H9 (cell line): ENCODE data around the gene GYS2. TPM values are rescaled to one million over a fixed set of nuclear protein-coding genes. Genes with fewer than 3 reads are reported as not detected.

Experiments used
- DNase-seq: peaks from one replicate; pipeline ENCODE4 v3.0.0-alpha.2; 2017
- H2AFZ ChIP-seq: one replicate; pipeline ENCODE4 v1.6.1; 2013; ENCODE audit warnings: mild to moderate bottlenecking, low read length, control low read depth, moderate library complexity
- H2AK5ac ChIP-seq: 2 replicates; pipeline ENCODE4 v1.6.1; 2013; ENCODE audit warnings: low read length, control low read depth, mixed read lengths; ENCODE audit not compliant: insufficient read length
- H2BK120ac ChIP-seq: one replicate; pipeline ENCODE4 v1.6.1; 2013; ENCODE audit warnings: low read depth, mild to moderate bottlenecking, low read length, control low read depth, inconsistent platforms; ENCODE audit not compliant: poor library complexity, severe bottlenecking
- H2BK12ac ChIP-seq: 2 replicates; pipeline ENCODE4 v1.6.1; 2013; ENCODE audit warnings: low read length, control low read depth, mixed read lengths, low read depth; ENCODE audit not compliant: insufficient read length
- H2BK15ac ChIP-seq: 2 replicates; pipeline ENCODE4 v1.6.1; 2013; ENCODE audit warnings: low read depth, low read length, control low read depth
- H2BK20ac ChIP-seq: one replicate; pipeline ENCODE4 v1.6.1; 2013; ENCODE audit warnings: low read depth, mild to moderate bottlenecking, low read length, control low read depth, inconsistent platforms; ENCODE audit not compliant: poor library complexity, severe bottlenecking
- H2BK5ac ChIP-seq: 2 replicates; pipeline ENCODE4 v1.6.1; 2013; ENCODE audit warnings: low read length, control low read depth, mixed read lengths; ENCODE audit not compliant: insufficient read length
- H3K14ac ChIP-seq: 2 replicates; pipeline ENCODE4 v1.6.1; 2013; ENCODE audit warnings: low read length, control low read depth; ENCODE audit not compliant: insufficient read depth
- H3K18ac ChIP-seq: 2 replicates; pipeline ENCODE4 v1.6.1; 2013; ENCODE audit warnings: low read depth, mild to moderate bottlenecking, mixed read lengths, low read length, control low read depth; ENCODE audit not compliant: insufficient read length
- H3K23ac ChIP-seq: 2 replicates; pipeline ENCODE4 v1.6.1; 2013; ENCODE audit warnings: low read length, control low read depth, mixed read lengths, low read depth; ENCODE audit not compliant: insufficient read length
- H3K23me2 ChIP-seq: 2 replicates; pipeline ENCODE4 v1.6.1; 2013; ENCODE audit warnings: low read depth, mild to moderate bottlenecking, mixed read lengths, low read length, control low read depth; ENCODE audit not compliant: insufficient read length, poor library complexity, severe bottlenecking
- H3K27ac ChIP-seq: 2 replicates; pipeline ENCODE4 v1.5.1; 2013; ENCODE audit warnings: low read length, control low read depth, mixed read lengths, low read depth; ENCODE audit not compliant: insufficient read length
- H3K27me3 ChIP-seq: 2 replicates; pipeline ENCODE4 v1.6.1; 2013; ENCODE audit warnings: low read length, control low read depth, inconsistent platforms; ENCODE audit not compliant: insufficient read depth
- H3K4ac ChIP-seq: 2 replicates; pipeline ENCODE4 v1.6.1; 2013; ENCODE audit warnings: low read depth, mild to moderate bottlenecking, control low read depth, inconsistent platforms, low read length, moderate library complexity
- H3K4me1 ChIP-seq: 2 replicates; pipeline ENCODE4 v1.6.1; 2013; ENCODE audit warnings: low read length, control low read depth, inconsistent platforms; ENCODE audit not compliant: insufficient read depth
- H3K4me2 ChIP-seq: 2 replicates; pipeline ENCODE4 v1.6.1; 2013; ENCODE audit warnings: low read length, control low read depth, mixed read lengths; ENCODE audit not compliant: insufficient read length, insufficient read depth
- H3K56ac ChIP-seq: 2 replicates; pipeline ENCODE4 v1.6.1; 2013; ENCODE audit warnings: low read depth, mild to moderate bottlenecking, mixed read lengths, low read length, control low read depth; ENCODE audit not compliant: insufficient read length
- H3K79me1 ChIP-seq: 2 replicates; pipeline ENCODE4 v1.6.1; 2013; ENCODE audit warnings: low read depth, mild to moderate bottlenecking, moderate library complexity, low read length, control low read depth, inconsistent platforms; ENCODE audit not compliant: insufficient read depth, poor library complexity, severe bottlenecking
- H3K79me2 ChIP-seq: 2 replicates; pipeline ENCODE4 v1.6.1; 2013; ENCODE audit warnings: low read length, control low read depth, inconsistent platforms; ENCODE audit not compliant: insufficient read depth
- H3K9ac ChIP-seq: 2 replicates; pipeline ENCODE4 v1.6.1; 2013; ENCODE audit warnings: low read length, control low read depth, mixed read lengths; ENCODE audit not compliant: insufficient read length; ENCODE audit errors: extremely low read depth
- H3K9me3 ChIP-seq: one replicate; pipeline ENCODE4 v1.6.1; 2013; ENCODE audit warnings: low read depth, low read length, inconsistent platforms; ENCODE audit not compliant: control insufficient read depth
- H3T11ph ChIP-seq: one replicate; pipeline ENCODE4 v1.6.1; 2013; ENCODE audit warnings: mild to moderate bottlenecking, low read length, control low read depth, inconsistent platforms
- H4K20me1 ChIP-seq: one replicate; pipeline ENCODE4 v1.6.1; 2013; ENCODE audit not compliant: control insufficient read depth, insufficient read length, insufficient read depth
- H4K5ac ChIP-seq: 2 replicates; pipeline ENCODE4 v1.6.1; 2013; ENCODE audit warnings: low read depth, mild to moderate bottlenecking, mixed read lengths, low read length, control low read depth; ENCODE audit not compliant: insufficient read length
- H4K8ac ChIP-seq: replicated peaks from 2 replicates; pipeline ENCODE4 v1.6.1; 2013; ENCODE audit warnings: low read length, control low read depth, mixed read lengths, low read depth; ENCODE audit not compliant: insufficient read length
- H4K91ac ChIP-seq: 2 replicates; pipeline ENCODE4 v1.6.1; 2013; ENCODE audit warnings: low read depth, mild to moderate bottlenecking, moderate library complexity, mixed read lengths, low read length, control low read depth; ENCODE audit not compliant: insufficient read length
- H3K27ac Mint-ChIP-seq, 3 experiments: 2 replicates in 2 of 3; 3 replicates in 1 of 3; pipeline ENCODE4 v1.8.0; 2020 to 2021; ENCODE audit warnings: mixed read lengths in 3 of 3, mild to moderate bottlenecking in 1 of 3, moderate library complexity in 1 of 3
- H3K27me3 Mint-ChIP-seq: 2 replicates; pipeline ENCODE4 v1.8.0; 2021; ENCODE audit warnings: low read depth, mild to moderate bottlenecking, moderate library complexity, mixed read lengths
- H3K36me3 Mint-ChIP-seq, 3 experiments: 2 replicates in 2 of 3; 3 replicates in 1 of 3; pipeline ENCODE4 v1.8.0; 2020 to 2021; ENCODE audit warnings: low read depth in 3 of 3, mixed read lengths in 3 of 3; ENCODE audit not compliant: insufficient read depth in 1 of 3
- H3K4me1 Mint-ChIP-seq, 2 experiments: 2 replicates each; pipeline ENCODE4 v1.8.0; 2020; ENCODE audit warnings: mixed read lengths in 2 of 2
- H3K4me3 Mint-ChIP-seq, 2 experiments: 2 replicates in 1 of 2; 3 replicates in 1 of 2; pipeline ENCODE4 v1.8.0; 2020 to 2021; ENCODE audit warnings: mild to moderate bottlenecking in 2 of 2, mixed read lengths in 2 of 2, moderate library complexity in 1 of 2
- H3K9me3 Mint-ChIP-seq, 2 experiments: 2 replicates in 1 of 2; 3 replicates in 1 of 2; pipeline ENCODE4 v1.8.0; 2020; ENCODE audit warnings: mild to moderate bottlenecking in 2 of 2, mixed read lengths in 2 of 2, moderate library complexity in 1 of 2
- WGBS: extraction: QIAGEN DNeasy Blood & Tissue Kit; methylation state at CpG from one replicate; pipeline ENCODE4 v1.1.7; 2013; ENCODE audit warnings: missing lambda C conversion rate, low lambda C conversion rate, mixed read lengths; ENCODE audit not compliant: insufficient read length; ENCODE audit errors: extremely low coverage; 5-methylcytosine and 5-hydroxymethylcytosine counted together
- total RNA-seq: library from RNA; stranded (reverse); gene quantifications from 2 replicates; pipeline ENCODE4 v1.2.1, GENCODE V29; 2021
- TF ChIP-seq, protein P1 (sequence below): fragments of 200-600 bp; sonication (generic); conservative IDR thresholded peaks from 3 replicates; pipeline ENCODE4 v1.8.0; 2021; ENCODE audit warnings: antibody characterized with exemption, mild to moderate bottlenecking

The GYS2 gene
- total RNA-seq, 1 experiment from 2014 or later = not detected

DNA sequence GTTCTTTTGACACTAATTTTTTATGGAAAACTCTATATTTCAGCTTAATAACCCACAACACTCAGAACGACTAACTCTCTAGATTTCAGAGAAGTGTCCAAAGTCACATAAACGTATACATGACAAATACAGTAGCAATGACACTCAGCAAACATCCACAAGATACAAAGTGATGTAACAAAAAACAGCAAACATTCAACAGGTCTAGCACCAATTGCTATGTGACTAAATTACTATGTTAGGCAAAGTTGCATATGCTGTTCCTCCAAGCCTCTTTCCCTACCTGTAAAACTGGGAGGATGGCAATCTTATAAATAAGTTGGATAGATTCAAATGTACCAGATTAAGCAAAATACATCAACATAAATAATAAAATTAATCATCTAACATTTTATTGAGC lies 104.9 kb downstream of the GYS2 start:
- WGBS = no CpG with 5 or more reads among the region's 2 CpGs
- peaks cover 13% of the 10 kb centered on the region; the same call in 1 of the 2 replicates for H3K79me2 ChIP-seq

More for the DNA sequence above, 104.9 kb downstream of the GYS2 start:
- no peak overlapping the region for H3K14ac ChIP-seq
- H3K56ac ChIP-seq = no peak overlapping the region
- Mint-ChIP-seq H3K27me3 (no peaks in the 10 kb centered on the region), H3K36me3 (peaks cover 2 to 34% (median 30%) of the 10 kb centered on the region in 3 experiments; a peak in 6 of 7 replicates), H3K4me3 (no peak overlapping the region), H3K9me3 (no peaks in the 10 kb centered on the region), H3K4me1 (peaks cover 10 to 12% of the 10 kb centered on the region in 2 experiments), H3K27ac (no peak overlapping the region)
- no peak overlapping the region for H3K4ac ChIP-seq
- H4K91ac ChIP-seq = no peak overlapping the region
- H3K27ac ChIP-seq = no peak overlapping the region
- no peaks in the 10 kb centered on the region for H3K27me3 ChIP-seq
- no peak overlapping the region for H2AK5ac ChIP-seq
- no peak overlapping the region for H2BK15ac ChIP-seq
- no peak for DNase-seq
- TF ChIP-seq, protein P1, sequence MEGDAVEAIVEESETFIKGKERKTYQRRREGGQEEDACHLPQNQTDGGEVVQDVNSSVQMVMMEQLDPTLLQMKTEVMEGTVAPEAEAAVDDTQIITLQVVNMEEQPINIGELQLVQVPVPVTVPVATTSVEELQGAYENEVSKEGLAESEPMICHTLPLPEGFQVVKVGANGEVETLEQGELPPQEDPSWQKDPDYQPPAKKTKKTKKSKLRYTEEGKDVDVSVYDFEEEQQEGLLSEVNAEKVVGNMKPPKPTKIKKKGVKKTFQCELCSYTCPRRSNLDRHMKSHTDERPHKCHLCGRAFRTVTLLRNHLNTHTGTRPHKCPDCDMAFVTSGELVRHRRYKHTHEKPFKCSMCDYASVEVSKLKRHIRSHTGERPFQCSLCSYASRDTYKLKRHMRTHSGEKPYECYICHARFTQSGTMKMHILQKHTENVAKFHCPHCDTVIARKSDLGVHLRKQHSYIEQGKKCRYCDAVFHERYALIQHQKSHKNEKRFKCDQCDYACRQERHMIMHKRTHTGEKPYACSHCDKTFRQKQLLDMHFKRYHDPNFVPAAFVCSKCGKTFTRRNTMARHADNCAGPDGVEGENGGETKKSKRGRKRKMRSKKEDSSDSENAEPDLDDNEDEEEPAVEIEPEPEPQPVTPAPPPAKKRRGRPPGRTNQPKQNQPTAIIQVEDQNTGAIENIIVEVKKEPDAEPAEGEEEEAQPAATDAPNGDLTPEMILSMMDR = no peak
- no peak overlapping the region for H2BK120ac ChIP-seq
- no peak overlapping the region for H4K8ac ChIP-seq
- H4K5ac ChIP-seq = no peak overlapping the region
- H3K9me3 ChIP-seq = no peaks in the 10 kb centered on the region
- peaks cover 2% of the 10 kb centered on the region for H4K20me1 ChIP-seq
- H3K23me2 ChIP-seq = peaks cover 10% of the 10 kb centered on the region
- H2BK12ac ChIP-seq = no peak overlapping the region
- H2BK20ac ChIP-seq = no peak overlapping the region
- no peaks in the 10 kb centered on the region for H3K4me1 ChIP-seq
- no peak overlapping the region for H2BK5ac ChIP-seq
- no peak overlapping the region for H2AFZ ChIP-seq
- H3K23ac ChIP-seq = no peak overlapping the region
- H3K9ac ChIP-seq = no peak overlapping the region
- no peak overlapping the region for H3K4me2 ChIP-seq
- no peak overlapping the region for H3T11ph ChIP-seq
- H3K18ac ChIP-seq = no peak overlapping the region
- H3K79me1 ChIP-seq = peaks cover 3% of the 10 kb centered on the region

Other genes with a start within 250 kb of the GYS2 start
- gene IAPP, start 231.9 kb downstream of the GYS2 start, total RNA-seq = not detected in 2 replicates
- 8.2 and 9.6 TPM in 2 replicates for gene PYROXD1, start 167.2 kb downstream of the GYS2 start, total RNA-seq
- gene RECQL, start 103.2 kb downstream of the GYS2 start, total RNA-seq = 41.0 and 42.9 TPM in 2 replicates
- 46.1 and 48.1 TPM in 2 replicates for gene GOLT1B, start 103.1 kb downstream of the GYS2 start, total RNA-seq
- 0.35 and 0.57 TPM in 2 replicates for gene SPX, start 78.6 kb downstream of the GYS2 start, total RNA-seq
- 1,343 and 1,353 TPM in 2 replicates for gene LDHB, start 53.0 kb upstream of the GYS2 start, total RNA-seq
- gene KCNJ8, start 169.9 kb upstream of the GYS2 start, total RNA-seq = 0.15 and 0.22 TPM in 2 replicates